Amniotic epithelial cell (primary cell): ENCODE measurements around the gene SEMA6B.
"Not testable (repeated sequence)": the region's sequence is repeated elsewhere in the genome, so short reads cannot be mapped to it uniquely, and the experiment has no call there.

Experiments used
- DNase-seq: peaks from one replicate; pipeline ENCODE4 v3.0.0-alpha.2; 2010; ENCODE audit warnings: low read depth

SEMA6B gene

DNA sequence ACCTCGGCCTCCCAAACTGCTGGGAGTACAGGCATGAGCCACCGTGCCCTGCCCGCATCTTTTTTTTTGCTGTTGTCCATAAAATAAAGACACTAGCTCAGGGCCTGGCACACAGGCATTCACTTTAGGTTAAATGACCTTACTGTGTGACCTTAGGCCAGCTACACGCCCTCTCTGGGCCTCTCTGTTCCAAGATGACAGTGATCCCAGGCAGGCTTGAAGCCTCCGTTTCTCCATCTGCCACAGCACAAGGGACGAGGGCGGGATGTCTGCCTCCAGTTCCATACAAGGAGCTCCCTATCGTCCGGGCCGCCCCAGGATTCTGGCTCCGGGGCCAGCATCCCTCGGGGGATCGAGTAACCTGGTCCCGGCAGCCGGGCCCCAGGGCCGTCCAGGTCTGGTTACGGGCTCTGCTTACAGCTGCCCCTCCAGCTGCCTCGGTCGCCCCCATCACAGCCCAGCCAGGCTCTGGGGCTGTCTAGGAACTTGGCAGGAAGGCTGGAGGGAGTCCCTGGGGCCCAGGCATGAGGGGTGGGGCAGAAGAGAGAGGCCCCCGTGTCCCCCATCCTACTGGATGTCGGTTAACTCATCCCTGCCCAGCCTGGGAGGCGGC is 11.9 kb upstream of the SEMA6B start:
- no peak for DNase-seq

DNA sequence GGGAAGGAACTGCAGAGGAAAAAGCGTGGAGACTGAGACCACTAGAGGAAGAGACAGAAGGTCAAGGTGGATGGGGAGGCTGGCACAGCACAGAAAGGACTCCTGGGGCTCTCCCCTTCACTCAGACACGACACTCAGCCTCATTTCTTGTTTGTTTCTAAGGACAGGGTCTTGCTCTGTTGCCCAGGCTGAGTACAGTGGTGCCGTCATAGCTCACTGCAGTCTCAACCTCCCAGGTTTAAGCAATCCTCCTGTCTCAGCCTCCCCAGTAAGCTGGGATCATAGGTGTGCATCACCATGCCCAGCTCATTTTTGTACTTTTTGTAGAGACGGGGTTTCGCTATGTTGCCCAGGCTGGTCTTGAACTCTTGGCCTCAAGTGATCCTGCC is 11.4 kb upstream of the SEMA6B start:
- no peak for DNase-seq

DNA sequence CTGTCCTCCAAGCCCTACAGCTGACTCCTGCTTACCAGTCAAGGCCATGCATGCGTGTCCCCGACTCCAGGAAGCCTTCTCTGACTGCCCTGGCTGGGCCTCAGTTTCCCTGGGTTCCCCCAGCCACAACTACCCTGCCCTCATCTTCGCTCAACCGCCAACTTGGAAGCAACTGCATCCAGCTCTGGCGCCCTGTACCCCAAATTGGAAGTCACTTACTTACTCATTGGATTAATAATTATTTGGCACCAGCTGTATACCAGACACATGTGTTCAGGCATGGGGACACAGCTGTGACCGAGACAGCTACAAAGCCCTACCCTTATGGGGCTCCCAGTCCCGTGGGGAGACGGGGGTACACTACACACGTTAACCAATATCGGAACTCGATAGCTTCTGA is 10.9 kb upstream of the SEMA6B start:
- DNase-seq: no peak

DNA sequence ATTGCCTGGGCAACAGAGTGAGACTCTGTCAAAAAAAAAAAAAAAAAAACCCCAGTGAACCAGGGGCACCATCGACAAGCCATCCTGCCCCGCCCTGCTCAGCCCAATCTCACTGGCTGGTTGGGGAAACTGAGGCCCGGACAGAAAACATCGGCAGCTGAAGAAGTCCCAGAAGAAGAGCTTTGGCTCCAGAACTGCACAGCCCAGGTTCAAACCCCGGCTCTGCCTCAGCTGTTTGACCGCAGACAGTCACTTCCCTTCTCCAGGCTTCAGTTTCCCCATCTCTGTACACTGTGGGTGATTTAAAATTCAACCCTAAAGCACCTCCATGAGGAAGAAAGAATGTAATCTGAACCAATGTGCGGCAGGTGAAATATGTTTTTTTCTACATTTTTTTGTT is 9.4 kb upstream of the SEMA6B start:
- no peak for DNase-seq

DNA sequence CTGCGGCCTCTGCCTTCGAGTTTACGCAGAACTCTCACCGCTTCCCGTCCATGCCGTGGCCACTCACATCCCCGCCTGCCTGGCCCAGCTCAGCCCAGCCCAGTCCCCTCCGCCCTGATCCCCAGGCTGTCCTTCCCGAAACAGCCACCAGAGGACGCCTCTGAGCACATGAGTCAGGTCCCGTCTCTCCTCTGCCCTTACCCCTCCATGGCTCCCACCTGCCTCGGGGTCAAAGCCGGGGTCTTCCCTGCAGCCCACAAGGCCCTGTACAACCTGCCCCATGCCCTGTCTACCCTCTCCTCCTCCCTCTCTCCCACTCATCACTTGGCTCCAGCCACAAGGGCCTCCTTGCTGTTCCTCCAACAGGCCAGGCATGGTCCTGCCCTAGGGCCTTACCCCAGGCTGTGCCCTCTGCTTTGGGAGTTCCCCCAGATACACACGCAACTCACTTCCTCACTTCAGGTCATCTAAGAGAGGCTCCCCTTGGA is 8.1 kb upstream of the SEMA6B start:
- peak; percentile 49 for DNase-seq

DNA sequence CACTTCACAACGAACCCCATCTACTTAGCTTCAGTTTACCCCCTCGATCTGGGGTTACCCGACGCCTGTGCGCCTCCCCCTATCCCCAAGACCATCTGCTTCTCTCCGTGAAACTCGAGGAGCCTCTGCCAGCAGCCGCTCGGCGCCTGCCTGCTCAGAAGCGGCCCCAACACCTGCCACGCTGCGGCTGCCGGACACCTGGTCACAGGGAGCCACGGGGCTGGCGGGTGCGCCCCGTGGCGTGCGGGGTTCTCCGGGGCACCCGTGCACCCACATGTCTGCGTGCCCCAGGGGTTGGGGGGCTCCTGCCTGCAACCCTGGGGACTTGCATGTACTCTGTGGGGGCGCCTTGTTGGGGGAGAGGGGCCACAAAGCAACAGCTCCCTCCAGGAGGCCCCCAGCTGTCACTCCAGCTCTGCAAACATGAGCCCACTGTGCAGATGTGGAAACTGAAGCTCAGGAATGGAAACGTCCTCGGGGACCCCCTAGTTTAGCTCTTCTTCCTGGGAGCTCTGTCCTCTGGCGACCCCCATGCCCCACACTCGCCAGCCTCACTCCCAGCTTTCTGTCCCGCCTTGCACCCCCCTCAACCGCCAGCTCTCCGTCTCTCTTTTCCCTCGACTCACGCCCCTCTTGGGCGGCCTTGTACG is 7.0 kb upstream of the SEMA6B start:
- DNase-seq: no peak

DNA sequence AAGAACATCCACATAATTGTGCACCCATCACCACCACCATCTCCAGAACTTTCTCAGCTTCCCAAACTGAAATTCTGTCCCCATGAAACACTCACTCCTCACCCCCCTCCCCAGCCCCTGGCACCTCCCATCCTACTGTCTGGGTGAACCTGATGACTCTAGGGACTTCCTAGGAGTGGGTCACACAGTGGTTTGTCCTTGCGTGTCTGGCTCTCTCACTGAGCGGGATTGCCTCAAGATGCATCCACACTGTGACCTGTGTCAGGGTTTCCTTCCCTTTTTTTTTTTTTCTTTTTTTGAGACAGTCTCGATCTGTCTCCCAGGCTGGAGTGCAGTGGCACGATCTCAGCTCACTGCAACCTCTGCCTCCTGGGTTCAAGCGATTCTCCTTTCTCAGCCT is 4.1 kb upstream of the SEMA6B start:
- not testable (repeated sequence) for DNase-seq

DNA sequence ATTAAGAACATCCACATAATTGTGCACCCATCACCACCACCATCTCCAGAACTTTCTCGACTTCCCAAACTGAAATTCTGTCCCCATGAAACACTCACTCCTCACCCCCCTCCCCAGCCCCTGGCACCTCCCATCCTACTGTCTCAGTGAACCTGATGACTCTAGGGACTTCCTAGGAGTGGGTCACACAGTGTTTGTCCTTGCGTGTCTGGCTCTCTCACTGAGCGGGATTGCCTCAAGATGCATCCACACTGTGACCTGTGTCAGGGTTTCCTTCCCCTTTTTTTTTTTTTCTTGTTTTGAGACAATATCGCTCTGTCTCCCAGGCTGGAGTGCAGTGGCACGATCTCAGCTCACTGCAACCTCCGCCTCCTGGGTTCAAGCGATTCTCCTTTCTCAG is 2.6 kb upstream of the SEMA6B start:
- not testable (repeated sequence) for DNase-seq

DNA sequence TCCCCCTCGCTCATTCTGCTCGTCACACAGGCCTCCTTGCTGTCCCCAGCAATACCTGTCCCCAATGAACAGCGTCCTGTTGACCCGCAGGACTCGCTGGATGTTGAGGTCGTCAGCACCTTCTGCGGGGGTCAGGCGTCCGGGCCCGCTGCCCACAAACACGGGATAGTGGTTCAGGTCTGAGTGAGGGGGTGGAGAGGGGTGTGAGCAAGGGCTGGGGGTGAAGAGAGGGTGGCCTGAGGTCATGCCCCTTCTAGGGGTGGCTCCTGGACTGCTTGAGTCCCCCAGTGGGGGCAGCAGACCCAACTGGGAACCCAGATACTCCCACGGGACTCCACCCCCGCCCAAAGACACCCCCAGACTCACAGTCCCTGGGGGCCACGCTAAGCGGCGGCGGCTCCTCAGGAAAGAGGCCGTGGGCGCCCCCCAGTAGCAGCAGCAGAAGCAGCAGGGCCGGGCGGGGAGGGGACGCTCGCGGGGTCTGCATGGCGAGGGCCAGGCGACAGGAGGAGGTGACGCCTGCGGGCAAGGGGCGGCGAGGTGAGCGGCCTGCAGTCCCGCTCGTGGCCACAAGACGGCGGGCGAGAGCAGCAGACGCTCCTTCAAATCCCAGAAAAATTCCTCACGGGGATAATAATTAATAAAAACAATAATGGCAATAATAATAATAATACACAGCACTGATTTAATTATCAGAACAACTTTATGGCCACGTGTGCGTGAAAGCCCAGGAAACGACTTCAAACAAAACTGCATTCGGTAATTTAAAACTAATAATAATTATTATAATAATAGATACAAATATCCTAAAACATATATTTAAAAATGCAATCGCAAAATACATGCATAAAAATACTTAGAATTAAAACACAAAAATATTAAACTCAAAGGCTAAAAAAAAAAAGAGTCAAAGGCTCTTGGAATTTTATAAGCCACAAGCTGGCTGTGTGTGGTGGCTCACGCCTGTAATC is 1.2 kb downstream of the SEMA6B start:
- no peak for DNase-seq

DNA sequence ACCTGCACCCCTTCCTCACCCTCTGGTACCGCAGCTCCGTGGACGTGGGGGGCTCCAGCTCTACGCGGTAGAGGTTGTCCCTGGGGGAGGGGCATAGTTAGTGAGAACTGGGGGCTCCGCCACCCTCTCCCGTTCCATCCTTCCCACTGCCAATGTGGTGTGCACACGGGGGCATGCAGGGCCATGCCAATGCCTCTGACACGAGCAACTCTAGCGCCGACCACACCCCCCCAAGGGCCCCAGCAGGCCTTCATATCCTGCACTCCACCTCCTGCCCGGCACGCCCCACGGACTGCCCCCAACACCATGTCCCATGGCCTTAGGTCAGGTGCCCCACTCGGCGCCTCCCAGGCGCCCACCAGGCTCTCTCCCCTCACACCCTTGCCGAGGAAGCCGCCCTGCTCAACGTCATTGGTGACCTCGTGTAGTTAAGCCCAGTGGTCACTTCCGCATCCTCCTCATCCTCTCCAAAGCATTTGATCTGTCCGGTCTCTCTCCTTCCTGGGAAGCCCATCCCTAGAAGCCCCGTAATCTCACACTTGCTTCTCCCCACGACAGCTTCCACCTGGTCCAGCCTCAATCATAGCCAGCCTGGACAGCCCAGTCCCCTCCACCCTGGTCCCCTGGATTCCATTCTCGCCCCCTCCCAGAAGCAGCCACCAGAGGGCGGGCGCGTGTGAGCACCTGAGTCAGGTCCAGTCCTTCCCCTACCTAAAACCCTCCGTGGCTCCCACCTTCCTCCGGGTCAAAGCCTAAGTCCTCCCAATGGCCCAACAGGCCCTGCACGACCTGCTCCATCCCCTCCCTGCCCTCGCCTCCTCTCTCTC is 2.1 kb downstream of the SEMA6B start:
- no peak for DNase-seq

DNA sequence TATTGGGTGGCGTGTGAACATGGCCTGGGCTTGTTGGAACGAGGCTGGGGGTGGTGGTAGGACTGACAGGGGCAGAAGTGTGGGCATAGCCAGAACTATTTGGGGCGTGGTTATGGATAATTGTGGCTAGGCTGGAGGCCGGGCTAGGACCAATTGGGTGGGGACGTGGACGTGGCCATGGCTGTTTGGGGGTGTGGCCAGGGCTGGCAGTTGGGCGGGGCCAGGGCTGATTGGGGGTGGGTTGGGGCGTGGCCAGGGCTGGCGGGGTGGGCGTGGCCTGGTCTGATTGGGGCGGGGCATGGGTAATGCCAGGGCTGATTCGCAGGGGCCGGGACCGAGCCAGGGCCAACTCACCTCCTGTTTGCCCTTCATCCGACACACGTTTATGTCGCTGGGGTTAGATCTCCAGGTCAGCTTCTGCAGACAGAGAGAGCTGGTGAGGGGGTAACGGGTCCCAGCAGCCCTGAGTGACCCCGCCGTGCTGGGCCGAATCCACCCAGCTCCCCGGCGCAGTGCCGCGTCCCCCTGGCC is 2.8 kb downstream of the SEMA6B start:
- no peak for DNase-seq

DNA sequence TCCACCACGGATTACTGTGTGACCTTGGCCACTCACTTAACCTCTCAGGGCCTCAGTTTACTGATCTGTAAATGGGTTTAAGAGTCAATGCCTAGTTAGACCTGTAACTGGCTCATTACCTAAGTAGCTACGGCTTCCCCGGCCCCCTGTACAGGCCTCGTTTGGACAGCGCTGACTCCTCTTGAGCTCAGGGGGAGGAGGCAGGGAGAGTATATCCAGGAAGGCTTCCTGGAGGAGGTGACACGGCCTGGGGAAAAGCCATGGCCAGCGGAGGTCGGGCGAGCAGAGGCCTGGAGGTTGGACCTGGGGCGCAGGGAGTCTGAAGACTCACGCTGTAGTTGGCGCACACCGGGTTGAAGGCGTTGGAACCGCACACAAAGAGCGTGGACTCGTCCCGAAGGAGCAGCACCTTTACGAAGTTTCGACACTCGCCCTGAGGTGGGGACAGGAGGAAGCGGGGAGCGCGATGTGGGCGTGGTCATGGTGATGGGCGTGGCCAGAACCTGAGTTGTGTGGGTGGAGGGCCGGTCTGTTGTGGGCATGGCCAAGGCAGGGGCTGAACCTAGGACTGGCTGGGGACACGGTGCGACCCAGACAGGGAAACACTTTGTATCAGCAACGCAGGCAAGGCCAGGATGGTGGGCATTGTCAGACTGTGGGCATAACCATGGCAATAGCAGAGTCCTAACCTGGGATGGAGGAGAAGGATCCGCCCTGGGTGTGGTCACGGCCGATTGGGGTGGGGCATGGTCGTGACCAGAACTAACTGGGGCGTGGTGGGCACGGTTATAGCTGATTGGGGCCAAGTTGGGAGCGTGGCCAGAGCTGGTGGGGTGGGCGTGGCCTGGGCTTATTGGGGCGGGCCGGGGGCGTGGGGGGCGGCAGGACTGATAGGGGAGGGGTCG is 3.6 kb downstream of the SEMA6B start:
- DNase-seq: no peak

DNA sequence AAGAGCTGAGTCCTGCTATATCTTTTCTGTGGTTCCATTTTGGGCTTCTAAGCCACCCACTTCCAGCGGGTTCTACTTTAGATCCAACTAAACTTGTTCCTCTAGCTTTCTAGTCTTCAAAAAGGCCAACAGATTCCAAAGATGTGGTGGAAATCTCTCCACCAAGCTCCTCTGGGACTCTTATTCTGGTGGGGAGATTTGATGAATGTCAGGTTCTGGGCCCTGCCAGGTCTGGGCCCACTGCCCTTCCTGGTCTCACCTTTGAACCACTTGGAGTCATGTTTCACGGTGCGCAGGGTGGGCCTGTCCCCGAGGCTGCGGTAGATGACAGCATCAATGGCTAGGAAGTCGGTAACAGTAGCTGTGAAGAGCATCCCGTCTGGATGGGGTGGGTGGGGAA is 4.8 kb downstream of the SEMA6B start:
- no peak for DNase-seq

DNA sequence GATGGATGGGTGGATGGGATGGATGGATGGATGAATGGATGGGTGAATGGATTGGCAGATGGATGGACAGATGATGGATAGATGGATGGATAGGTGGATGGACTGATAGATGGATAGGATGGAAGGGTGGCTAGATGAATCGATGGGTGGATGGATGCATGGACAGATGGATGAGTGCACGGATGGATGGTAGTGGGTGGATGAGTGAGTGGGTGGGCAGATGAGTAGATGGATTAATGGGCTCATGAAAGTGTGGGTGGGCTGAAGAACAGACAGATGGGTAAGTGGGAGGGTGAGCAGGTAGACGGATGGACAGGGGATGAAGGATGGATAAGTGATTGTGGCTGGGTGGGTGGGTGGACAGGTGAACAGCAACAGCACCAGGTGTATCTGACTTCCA is 5.7 kb downstream of the SEMA6B start:
- no peak for DNase-seq

DNA sequence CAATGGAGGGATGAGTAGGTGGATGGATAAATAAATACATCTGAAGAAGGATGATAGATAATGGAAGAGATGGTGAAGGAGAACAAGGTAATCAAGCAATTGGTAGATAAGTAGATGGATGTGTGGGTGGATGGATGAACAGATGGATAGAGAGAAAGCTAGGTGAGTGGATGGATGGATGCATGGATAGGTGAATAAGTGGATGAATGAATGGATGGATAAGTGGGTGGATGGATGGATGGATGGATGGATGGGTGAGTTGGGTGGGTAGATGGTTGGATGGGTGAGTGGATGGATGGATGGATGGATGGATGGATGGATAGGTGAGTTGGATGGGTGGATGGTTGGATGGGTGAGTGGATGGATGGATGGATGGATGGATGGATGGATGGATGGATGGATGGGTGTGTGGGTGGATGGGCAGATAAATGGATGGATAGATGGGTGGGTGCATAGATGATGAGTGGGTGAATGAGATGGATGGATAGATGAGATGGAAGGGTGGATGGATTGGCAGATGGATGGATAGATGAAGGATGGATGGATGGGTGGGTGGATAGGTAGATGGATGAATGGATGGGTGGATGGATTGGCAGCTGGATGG is 6.3 kb downstream of the SEMA6B start:
- DNase-seq: no peak

DNA sequence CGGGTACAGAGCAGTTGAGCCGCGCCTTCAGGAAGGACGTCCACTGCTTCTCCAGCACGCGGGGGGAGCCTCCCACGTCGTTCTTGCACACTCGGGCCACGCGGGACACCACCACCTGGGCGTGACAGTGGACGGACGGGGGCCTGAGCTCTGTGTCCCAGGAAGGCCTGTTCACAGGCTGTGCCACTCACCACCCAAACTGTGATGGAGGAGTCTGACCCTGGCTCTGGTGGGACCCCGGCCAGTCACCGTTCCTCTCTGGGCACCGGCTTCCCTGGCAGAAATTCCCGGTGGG is 7.0 kb downstream of the SEMA6B start:
- no peak for DNase-seq

DNA sequence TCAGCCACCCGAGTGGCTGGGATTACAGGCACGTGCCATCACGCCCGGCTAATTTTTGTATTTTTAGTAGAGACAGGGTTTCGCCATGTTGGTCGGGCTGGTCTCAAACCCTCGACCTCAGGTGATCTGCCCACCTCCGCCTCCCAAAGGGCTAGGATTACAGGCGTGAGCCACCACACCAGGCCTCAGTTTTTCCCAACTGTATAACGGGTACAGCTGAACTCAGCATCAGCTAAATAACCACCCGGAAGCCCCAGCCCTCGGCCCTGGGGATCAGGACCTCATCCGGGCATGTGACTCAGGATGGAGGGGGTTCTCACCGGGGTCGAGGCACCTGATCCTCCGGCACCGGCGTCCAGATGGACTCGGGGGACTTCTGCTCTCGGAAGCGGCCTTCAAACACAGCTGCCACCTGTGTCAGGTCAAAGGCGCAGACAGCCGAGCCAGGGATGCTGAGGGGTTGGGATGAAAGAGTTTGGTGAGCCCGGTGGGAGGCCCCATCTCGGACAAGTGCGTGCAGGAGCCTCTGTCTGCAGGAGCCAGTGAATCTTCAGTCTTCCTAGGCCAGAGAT is 8.9 kb downstream of the SEMA6B start:
- DNase-seq: no peak

DNA sequence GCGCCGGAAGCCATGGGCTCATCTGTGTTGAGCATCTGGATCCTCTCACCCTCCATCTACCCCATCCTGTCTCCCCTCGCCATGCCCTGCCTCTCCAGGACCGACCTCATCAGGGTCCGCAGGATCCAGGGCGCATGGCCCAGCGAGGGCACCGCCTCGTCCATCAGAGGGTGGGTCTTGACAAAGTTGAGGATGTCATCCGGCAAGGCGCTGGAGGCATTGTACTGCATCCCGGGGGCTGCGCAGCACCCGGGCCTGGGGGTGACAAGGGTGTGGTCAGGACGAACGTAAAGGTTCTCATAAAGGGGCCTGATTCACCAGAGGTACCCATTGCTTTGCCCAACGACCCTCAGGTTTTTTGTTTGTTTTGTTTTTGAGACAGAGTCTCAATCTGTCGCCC is 9.5 kb downstream of the SEMA6B start:
- no peak for DNase-seq

DNA sequence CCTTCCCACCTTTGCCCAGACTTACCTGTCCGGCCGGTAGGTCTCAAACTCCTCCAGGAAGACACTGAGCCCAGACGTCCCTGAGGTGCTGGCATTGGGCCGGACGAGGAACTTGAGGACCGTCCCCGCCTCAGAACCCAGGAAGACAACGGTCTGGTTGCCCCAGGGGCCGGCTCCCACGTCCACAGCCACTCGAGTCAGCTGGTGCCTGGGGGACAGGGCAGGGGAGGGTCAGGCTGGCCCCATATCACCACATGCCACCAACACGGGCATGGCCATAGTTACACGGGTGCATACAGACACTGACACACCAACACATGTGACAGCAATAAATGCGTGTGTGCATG is 11.3 kb downstream of the SEMA6B start:
- no peak for DNase-seq
